Jurkat, Clone E6-1 (cell line): ENCODE measurements around the gene BPIFB2.
A peak's percentile ranks its signal among the peaks of the same experiment; 100 is the strongest.

Source experiments
- DNase-seq: peaks from one replicate; pipeline ENCODE4 v3.0.0-alpha.2; 2011; ENCODE audit warnings: low read depth, low spot score
- H3K4me3 ChIP-seq: 2 replicates; pipeline ENCODE4 v1.5.1; 2011; ENCODE audit warnings: mild to moderate bottlenecking, low read length, control low read depth, moderate library complexity

Gene BPIFB2

GRCh38 chr20:32982617-32983458, 24.7 kb upstream of the BPIFB2 start:
- no peak overlapping the region for H3K4me3 ChIP-seq
- DNase-seq: no peak

GRCh38 chr20:32983459-32984112, 23.9 kb upstream of the BPIFB2 start:
- DNase-seq: no peak
- H3K4me3 ChIP-seq: no peak overlapping the region

- no peak for DNase-seq
- no peak overlapping the region for H3K4me3 ChIP-seq
These were observed 23.3 kb upstream of the BPIFB2 start for GRCh38 chr20:32984196-32984595.

GRCh38 chr20:32984631-32985354, 22.7 kb upstream of the BPIFB2 start:
- no peak overlapping the region for H3K4me3 ChIP-seq

GRCh38 chr20:32985596-32985995, 21.9 kb upstream of the BPIFB2 start:
- DNase-seq: no peak
- H3K4me3 ChIP-seq: no peak overlapping the region

More at GRCh38 chr20:32984631-32985354, 22.7 kb upstream of the BPIFB2 start:
- no peak for DNase-seq

- H3K4me3 ChIP-seq: no peak overlapping the region
- DNase-seq: no peak
These were observed 21.1 kb upstream of the BPIFB2 start for GRCh38 chr20:32986331-32986966.

- no peak for DNase-seq
- H3K4me3 ChIP-seq: no peak overlapping the region
These were observed 20.3 kb upstream of the BPIFB2 start for GRCh38 chr20:32987044-32987825.

GRCh38 chr20:32988008-32988407, 19.5 kb upstream of the BPIFB2 start:
- DNase-seq: no peak

GRCh38 chr20:32989507-32990283, 17.8 kb upstream of the BPIFB2 start:
- H3K4me3 ChIP-seq: no peak overlapping the region
- no peak for DNase-seq

More at GRCh38 chr20:32988008-32988407, 19.5 kb upstream of the BPIFB2 start:
- no peak overlapping the region for H3K4me3 ChIP-seq

- no peak overlapping the region for H3K4me3 ChIP-seq
- no peak for DNase-seq
These were observed 17.1 kb upstream of the BPIFB2 start for GRCh38 chr20:32990426-32990825.

- peak; percentile 79 for DNase-seq
- H3K4me3 ChIP-seq: no peak overlapping the region
These were observed 16.1 kb upstream of the BPIFB2 start for GRCh38 chr20:32991383-32991782.

GRCh38 chr20:32991792-32992641, 15.5 kb upstream of the BPIFB2 start:
- no peak for DNase-seq
- no peak overlapping the region for H3K4me3 ChIP-seq

- DNase-seq: no peak
- no peak overlapping the region for H3K4me3 ChIP-seq
These were observed 13.9 kb upstream of the BPIFB2 start for GRCh38 chr20:32993496-32994050.

GRCh38 chr20:32995802-32996201, 11.7 kb upstream of the BPIFB2 start:
- H3K4me3 ChIP-seq: no peak overlapping the region
- no peak for DNase-seq

- H3K4me3 ChIP-seq: no peak overlapping the region
- DNase-seq: no peak
These were observed 10.1 kb upstream of the BPIFB2 start for GRCh38 chr20:32997431-32997830.

GRCh38 chr20:32999603-33000250, 7.8 kb upstream of the BPIFB2 start:
- DNase-seq: no peak
- no peak overlapping the region for H3K4me3 ChIP-seq
